ENCODE measurements around the gene TROAP. TPM values are rescaled to one million over a fixed set of nuclear protein-coding genes. Genes with fewer than 3 reads are reported as not detected.

The TROAP gene
- total and polyA plus RNA-seq, 2 donors (not counting 1 experiment from before 2014, with no cell fraction given), result 0.88 to 1.0 TPM

- H3K4me2 ChIP-seq (replicated peaks; ENCODE audit: low read depth, low read length, poor library complexity, severe bottlenecking), result peak overlapping the region; percentile 82
- POLR2A ChIA-PET, result interaction anchor here (0.6 to 2.0 kb wide), 2 partner anchors 11 to 22 kb away, joined by 8 to 9 read pairs; partner anchors contain the start of gene DNAJC22
- no CpG with 5 or more reads among the region's 3 CpGs for WGBS (ENCODE audit: insufficient coverage)
- H3K27ac ChIP-seq (ENCODE audit: low read length in 2 of 2), result peak overlapping the region; percentile 61 to 91
- H4K20me1 ChIP-seq (ENCODE audit: control insufficient read depth, insufficient read depth, low read length, poor library complexity, severe bottlenecking), result no peaks in the 10 kb centered on the region
- DNase-seq (peak; percentile 20), ATAC-seq (ENCODE audit: low read depth) (no peak)
- H3K9me3 ChIP-seq (ENCODE audit: control extremely low read depth in 1 of 3, control insufficient read depth in 2 of 3, insufficient read depth in 1 of 3, low read length in 2 of 3), result no peaks in the 10 kb centered on the region
- intact Hi-C loops (cut with micrococcal nuclease), result loop anchor here (2.0 to 5.0 kb wide), 2 partner anchors 59 to 179 kb away; partner anchors contain the start of gene TUBA1A
- H3K27me3 Mint-ChIP-seq, result no peaks in the 10 kb centered on the region
- H3K36me3 ChIP-seq (replicated peaks in 1 of 2; ENCODE audit: control extremely low read depth in 1 of 2, control insufficient read depth in 1 of 2, extremely low read depth in 1 of 2, insufficient read depth in 2 of 2, low read length in 1 of 2), result no peaks in the 10 kb centered on the region
- peak overlapping the region; percentile 87 for H3K4me3 Mint-ChIP-seq
- H3K9me3 Mint-ChIP-seq (ENCODE audit: insufficient read depth), result no peaks in the 10 kb centered on the region
- no peak for TF ChIP-seq EZH2 (IDR thresholded peaks at IDR 0.05; ENCODE audit: borderline replicate concordance, insufficient read depth, low read depth, low read length, poor library complexity, severe bottlenecking)
- TF ChIP-seq CTCF (IDR thresholded peaks at IDR 0.05), result no peak
- H3K27me3 ChIP-seq (replicated peaks in 1 of 4; ENCODE audit: control extremely low read depth in 1 of 4, control insufficient read depth in 3 of 4, insufficient read depth in 4 of 4, low read length in 3 of 4), result no peaks in the 10 kb centered on the region
- H3K4me1 ChIP-seq (ENCODE audit: control insufficient read depth in 2 of 2, insufficient read depth in 2 of 2, low read length in 2 of 2), result peaks cover 33 to 39% of the 10 kb centered on the region in 2 donors
- H3K79me2 ChIP-seq (ENCODE audit: control insufficient read depth, insufficient read depth, low read length), result peaks cover 12% of the 10 kb centered on the region
- peaks cover 46% of the 10 kb centered on the region for H3K4me1 Mint-ChIP-seq
- peak overlapping the region; percentile 98 for H2AFZ ChIP-seq (ENCODE audit: insufficient read depth, low read depth, low read length, poor library complexity, severe bottlenecking)
- CTCF ChIA-PET, result interaction anchor here (1.4 to 5.9 kb wide), 5 partner anchors 11 to 146 kb away, joined by 5 to 67 read pairs (median 9); partner anchors contain the start of gene DNAJC22
- H3K4me3 ChIP-seq (ENCODE audit: control extremely low read depth in 1 of 5, extremely low read depth in 1 of 5, insufficient read depth in 1 of 5, low read depth in 2 of 5, low read length in 4 of 5), result peak overlapping the region in 3 of 5 experiments; percentile 63 to 96 (median 86)
- peak overlapping the region; percentile 98 for H3K27ac Mint-ChIP-seq
- H3K9ac ChIP-seq (ENCODE audit: low read length), result peak overlapping the region; percentile 93
Observed at GRCh38 chr12:49368240-49368600, 45.2 kb downstream of the TROAP start.

GRCh38 chr12:49369411-49370145 is 46.5 kb downstream of the TROAP start:
- Histone ChIP-seq H3K4me2 (replicated peaks; ENCODE audit: low read depth, low read length, poor library complexity, severe bottlenecking) (peak overlapping the region; percentile 36), H3K27me3 (replicated peaks in 1 of 4; ENCODE audit: control extremely low read depth in 1 of 4, control insufficient read depth in 3 of 4, insufficient read depth in 4 of 4, low read length in 3 of 4) (no peaks in the 10 kb centered on the region), H4K20me1 (ENCODE audit: control insufficient read depth, insufficient read depth, low read length, poor library complexity, severe bottlenecking) (no peaks in the 10 kb centered on the region), H3K4me3 (ENCODE audit: control extremely low read depth in 1 of 5, extremely low read depth in 1 of 5, insufficient read depth in 1 of 5, low read depth in 2 of 5, low read length in 4 of 5) (no peak overlapping the region), H3K36me3 (replicated peaks in 1 of 2; ENCODE audit: control extremely low read depth in 1 of 2, control insufficient read depth in 1 of 2, extremely low read depth in 1 of 2, insufficient read depth in 2 of 2, low read length in 1 of 2) (no peaks in the 10 kb centered on the region), H2AFZ (ENCODE audit: insufficient read depth, low read depth, low read length, poor library complexity, severe bottlenecking) (peak overlapping the region; percentile 1), H3K4me1 (ENCODE audit: control insufficient read depth in 2 of 2, insufficient read depth in 2 of 2, low read length in 2 of 2) (peaks cover 33 to 39% of the 10 kb centered on the region in 2 donors), H3K27ac (ENCODE audit: low read length in 2 of 2) (peak overlapping the region; percentile 17 to 41), H3K79me2 (ENCODE audit: control insufficient read depth, insufficient read depth, low read length) (peaks cover 9% of the 10 kb centered on the region), H3K9me3 (ENCODE audit: control extremely low read depth in 1 of 3, control insufficient read depth in 2 of 3, insufficient read depth in 1 of 3, low read length in 2 of 3) (no peaks in the 10 kb centered on the region), H3K9ac (ENCODE audit: low read length) (no peak overlapping the region)
- TF ChIP-seq EZH2 (IDR thresholded peaks at IDR 0.05; ENCODE audit: borderline replicate concordance, insufficient read depth, low read depth, low read length, poor library complexity, severe bottlenecking), result no peak
- TF ChIP-seq CTCF (IDR thresholded peaks at IDR 0.05), result peak; percentile 47
- H3K9me3 Mint-ChIP-seq (ENCODE audit: insufficient read depth), result no peaks in the 10 kb centered on the region
- intact Hi-C loops (cut with micrococcal nuclease), result loop anchor here (1.0 to 5.0 kb wide), 3 partner anchors 11 to 181 kb away; partner anchors contain the start of gene TUBA1A
- H3K27me3 Mint-ChIP-seq, result no peaks in the 10 kb centered on the region
- ATAC-seq (ENCODE audit: low read depth), result peak; percentile 8
- ChIA-PET POLR2A (no interaction called here), CTCF (interaction anchor here (1.0 to 5.9 kb wide), 8 partner anchors 13 to 162 kb away, joined by 3 to 67 read pairs (median 6); no protein-coding TSS in a partner anchor)
- H3K4me3 Mint-ChIP-seq, result peak overlapping the region; percentile 46
- peaks cover 46% of the 10 kb centered on the region for H3K4me1 Mint-ChIP-seq
- 50% methylated on average over 2 of the region's 6 CpGs for WGBS (ENCODE audit: insufficient coverage)
- H3K27ac Mint-ChIP-seq, result peak overlapping the region; percentile 85
- peak; percentile 71 for DNase-seq
